ENCODE measurements around the gene PVALEF. TPM values are rescaled to one million over a fixed set of nuclear protein-coding genes. Genes with fewer than 3 reads are reported as not detected.

The PVALEF gene
- total RNA-seq, 5 donors from 2014 or later (not counting 1 experiment from before 2014, with no cell fraction given) = not detected

GRCh38 chr17:81230043-81230820, 64.9 kb downstream of the PVALEF start:
- no peaks in the 10 kb centered on the region for H3K9me3 Mint-ChIP-seq
- Histone ChIP-seq H3K27me3 (replicated peaks in 1 of 2; ENCODE audit: control insufficient read depth in 2 of 2, extremely low read depth in 1 of 2, insufficient read depth in 2 of 2, low read length in 1 of 2) (no peaks in the 10 kb centered on the region), H3K4me3 (ENCODE audit: control insufficient read depth in 1 of 2, extremely low read depth in 1 of 2, low read length in 1 of 2) (no peak overlapping the region), H3K9me3 (no peaks in the 10 kb centered on the region), H3K4me1 (ENCODE audit: control insufficient read depth in 1 of 2, extremely low read depth in 1 of 2, insufficient read depth in 2 of 2, low read length in 2 of 2) (no peaks in the 10 kb centered on the region), H3K27ac (ENCODE audit: low read length) (no peak overlapping the region), H3K36me3 (ENCODE audit: control insufficient read depth in 2 of 2, extremely low read depth in 1 of 2, insufficient read depth in 1 of 2, low read length in 1 of 2) (peaks cover 23 to 40% of the 10 kb centered on the region in 2 donors)
- H3K4me3 Mint-ChIP-seq = no peak overlapping the region
- DNase-seq (no peak), ATAC-seq (replicated peaks in 1 of 4) (no peak)
- ChIA-PET POLR2A (no interaction called here), CTCF (no interaction called here)
- WGBS (ENCODE audit: insufficient coverage) = 96% methylated on average over 24 of the region's 26 CpGs
- H3K4me1 Mint-ChIP-seq = peaks cover 11 to 23% (median 15%) of the 10 kb centered on the region in 3 donors
- H3K36me3 Mint-ChIP-seq = peaks cover 21% of the 10 kb centered on the region
- H3K27me3 Mint-ChIP-seq = no peaks in the 10 kb centered on the region
- no peak overlapping the region for H3K27ac Mint-ChIP-seq

GRCh38 chr17:81231121-81231645, 65.9 kb downstream of the PVALEF start:
- Histone ChIP-seq H3K27ac (ENCODE audit: low read length) (no peak overlapping the region), H3K9me3 (no peaks in the 10 kb centered on the region), H3K36me3 (ENCODE audit: control insufficient read depth in 2 of 2, extremely low read depth in 1 of 2, insufficient read depth in 1 of 2, low read length in 1 of 2) (peaks cover 23 to 40% of the 10 kb centered on the region in 2 donors), H3K4me1 (ENCODE audit: control insufficient read depth in 1 of 2, extremely low read depth in 1 of 2, insufficient read depth in 2 of 2, low read length in 2 of 2) (peaks cover 0 to 6% of the 10 kb centered on the region in 2 experiments), H3K4me3 (ENCODE audit: control insufficient read depth in 1 of 2, extremely low read depth in 1 of 2, low read length in 1 of 2) (no peak overlapping the region), H3K27me3 (replicated peaks in 1 of 2; ENCODE audit: control insufficient read depth in 2 of 2, extremely low read depth in 1 of 2, insufficient read depth in 2 of 2, low read length in 1 of 2) (no peaks in the 10 kb centered on the region)
- POLR2A ChIA-PET = no interaction called here
- Mint-ChIP-seq H3K27ac (no peak overlapping the region), H3K36me3 (peaks cover 22% of the 10 kb centered on the region), H3K9me3 (no peaks in the 10 kb centered on the region), H3K27me3 (no peaks in the 10 kb centered on the region), H3K4me3 (no peak overlapping the region), H3K4me1 (peaks cover 12 to 23% (median 20%) of the 10 kb centered on the region in 3 donors)
- CTCF ChIA-PET = no interaction called here
- DNase-seq (no peak), ATAC-seq (replicated peaks in 1 of 4) (no peak)
- 94% methylated on average over 31 of the region's 31 CpGs for WGBS (ENCODE audit: insufficient coverage)

GRCh38 chr17:81231766-81232581, 66.7 kb downstream of the PVALEF start:
- H3K4me1 Mint-ChIP-seq = peaks cover 12 to 25% (median 23%) of the 10 kb centered on the region in 3 donors
- Histone ChIP-seq H3K4me1 (ENCODE audit: control insufficient read depth in 1 of 2, extremely low read depth in 1 of 2, insufficient read depth in 2 of 2, low read length in 2 of 2) (peaks cover 0 to 14% of the 10 kb centered on the region in 2 experiments), H3K4me3 (ENCODE audit: control insufficient read depth in 1 of 2, extremely low read depth in 1 of 2, low read length in 1 of 2) (no peak overlapping the region), H3K27me3 (replicated peaks in 1 of 2; ENCODE audit: control insufficient read depth in 2 of 2, extremely low read depth in 1 of 2, insufficient read depth in 2 of 2, low read length in 1 of 2) (no peaks in the 10 kb centered on the region), H3K27ac (ENCODE audit: low read length) (no peak overlapping the region), H3K36me3 (ENCODE audit: control insufficient read depth in 2 of 2, extremely low read depth in 1 of 2, insufficient read depth in 1 of 2, low read length in 1 of 2) (peaks cover 23 to 40% of the 10 kb centered on the region in 2 donors), H3K9me3 (no peaks in the 10 kb centered on the region)
- ATAC-seq (replicated peaks in 1 of 4) = no peak
- ChIA-PET POLR2A (interaction anchor here in 1 of 2 donors (0.6 kb wide), 1 partner anchor 106 kb away, joined by 5 read pairs; no protein-coding TSS in a partner anchor), CTCF (no interaction called here)
- DNase-seq = no peak
- H3K9me3 Mint-ChIP-seq = no peaks in the 10 kb centered on the region
- H3K27me3 Mint-ChIP-seq = no peaks in the 10 kb centered on the region
- no peak overlapping the region for H3K27ac Mint-ChIP-seq
- no peak overlapping the region for H3K4me3 Mint-ChIP-seq
- H3K36me3 Mint-ChIP-seq = peaks cover 22% of the 10 kb centered on the region
- 96% methylated on average over 40 of the region's 43 CpGs for WGBS (ENCODE audit: insufficient coverage)

Other genes with a start within 250 kb of the PVALEF start
- gene CHMP6, start 173.7 kb upstream of the PVALEF start, total RNA-seq = 10 to 100 TPM; 25.0 to 48.9 (median 43.2) TPM
- gene BAIAP2, start 130.4 kb upstream of the PVALEF start, total RNA-seq = 10 to 100 TPM in 3 of 5 donors, 1 to 10 TPM in 2; 6.3 to 12.0 (median 10.1) TPM
- gene AATK, start 714 bp downstream of the PVALEF start, total RNA-seq = 10 to 100 TPM in 1 of 5 donors, under 1 TPM in 4; 0.63 to 11.1 (median 0.72) TPM
- 10 to 100 TPM in 3 of 5 donors, 1 to 10 TPM in 2; 9.0 to 15.8 (median 11.2) TPM for gene CEP131, start 57.5 kb downstream of the PVALEF start, total RNA-seq
- gene TEPSIN, start 73.5 kb downstream of the PVALEF start, total RNA-seq = 100 to 1,000 TPM in 3 of 5 donors, 10 to 100 TPM in 2; 73.8 to 169 (median 161) TPM
- gene NDUFAF8, start 73.8 kb downstream of the PVALEF start, total RNA-seq = 10 to 100 TPM; 35.0 to 60.8 (median 51.2) TPM
- gene SLC38A10, start 129.8 kb downstream of the PVALEF start, total RNA-seq = 10 to 100 TPM; 52.8 to 95.2 (median 82.3) TPM
- under 1 TPM; 0.23 to 0.82 (median 0.33) TPM for gene BAHCC1, start 229.9 kb downstream of the PVALEF start, total RNA-seq

Data from T-cell (primary cell).